Fibroblast of upper back skin (primary cell): ENCODE results near the gene NXPE4.

Experiments used
- DNase-seq: peaks from one replicate; pipeline ENCODE4 v3.0.0-alpha.2; 2013

Gene NXPE4

GRCh38 chr11:114556135-114556534 lies 39.5 kb downstream of the NXPE4 start:
- DNase-seq, result no peak

- no peak for DNase-seq
Measured at GRCh38 chr11:114553642-114554041, 41.9 kb downstream of the NXPE4 start.

- no peak for DNase-seq
Measured at GRCh38 chr11:114551060-114551459, 44.5 kb downstream of the NXPE4 start.

GRCh38 chr11:114525682-114526081 lies 69.9 kb downstream of the NXPE4 start:
- no peak for DNase-seq

GRCh38 chr11:114524122-114524521 lies 71.5 kb downstream of the NXPE4 start:
- DNase-seq, result no peak

GRCh38 chr11:114522818-114523217 lies 72.8 kb downstream of the NXPE4 start:
- DNase-seq, result no peak
